GM19025 (cell line): ENCODE results near the gene RNF150.

Source experiments
- ATAC-seq: cut with Tn5 transposase; IDR thresholded peaks from one replicate; pipeline ENCODE4 v1.9.1; 2021; ENCODE audit warnings: mild to moderate bottlenecking, low read depth, moderate library complexity; ENCODE audit not compliant: unreplicated experiment

RNF150 gene

DNA sequence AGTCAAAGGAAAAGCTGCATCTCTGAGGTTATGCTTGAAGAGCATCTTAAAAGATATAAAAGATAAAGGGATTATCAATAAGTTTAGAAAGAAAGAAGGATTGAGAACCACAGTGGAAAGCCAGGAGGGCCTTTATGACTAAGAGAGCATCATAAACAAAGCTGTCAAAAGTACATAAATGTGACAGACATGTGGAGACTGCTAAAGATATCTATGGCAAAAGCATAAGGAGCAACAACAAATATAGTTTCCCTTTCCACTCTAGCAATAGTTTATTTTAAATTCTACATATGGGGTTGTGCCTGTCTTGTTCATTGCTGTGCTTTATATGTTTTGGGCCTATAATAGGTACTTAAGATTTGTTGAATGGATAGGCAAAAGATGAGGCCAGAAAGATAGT is 97.3 kb downstream of the RNF150 start:
- ATAC-seq: no peak

DNA sequence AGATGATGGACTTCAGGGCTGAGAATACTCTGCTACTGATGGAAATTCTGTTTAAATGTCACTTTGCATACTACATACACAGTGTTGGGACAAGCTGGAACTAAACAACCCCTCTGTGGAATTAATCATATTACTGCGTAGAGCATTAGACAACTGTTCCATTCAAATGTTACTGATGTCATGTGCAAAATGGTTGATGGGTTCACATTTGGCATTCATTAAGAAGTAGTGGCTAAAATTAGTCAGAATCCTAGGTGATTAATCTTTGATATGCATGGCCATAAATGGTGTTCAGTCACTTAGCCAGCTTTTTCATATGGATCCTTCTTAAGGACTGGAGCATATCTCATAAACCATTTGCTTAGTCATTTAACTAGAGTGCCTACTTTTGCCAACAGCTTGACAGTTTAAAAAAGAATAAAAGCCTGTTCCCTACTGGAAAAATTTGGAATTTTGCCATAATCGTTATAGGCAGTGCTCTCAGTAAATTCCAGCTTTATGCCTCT is 105.2 kb downstream of the RNF150 start:
- no peak for ATAC-seq

DNA sequence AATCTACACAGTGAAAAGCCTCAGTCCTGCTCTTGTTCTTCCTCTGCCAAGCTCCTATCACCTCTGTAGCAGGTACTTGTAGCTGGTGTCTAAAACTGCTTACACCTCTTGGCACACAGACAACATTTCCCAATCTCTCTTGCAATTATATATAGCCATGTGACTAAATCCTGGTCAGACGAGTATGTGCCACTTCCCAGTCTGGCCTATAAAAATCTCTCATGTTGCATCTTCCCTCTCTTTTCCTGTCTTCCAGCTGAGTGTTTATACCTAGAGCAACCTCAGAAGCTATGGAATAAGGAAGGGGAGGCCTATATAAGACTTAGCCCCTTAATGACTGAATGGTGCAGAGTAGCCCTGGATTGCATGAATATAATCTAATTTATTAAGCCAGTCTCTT is 105.8 kb downstream of the RNF150 start:
- no peak for ATAC-seq

DNA sequence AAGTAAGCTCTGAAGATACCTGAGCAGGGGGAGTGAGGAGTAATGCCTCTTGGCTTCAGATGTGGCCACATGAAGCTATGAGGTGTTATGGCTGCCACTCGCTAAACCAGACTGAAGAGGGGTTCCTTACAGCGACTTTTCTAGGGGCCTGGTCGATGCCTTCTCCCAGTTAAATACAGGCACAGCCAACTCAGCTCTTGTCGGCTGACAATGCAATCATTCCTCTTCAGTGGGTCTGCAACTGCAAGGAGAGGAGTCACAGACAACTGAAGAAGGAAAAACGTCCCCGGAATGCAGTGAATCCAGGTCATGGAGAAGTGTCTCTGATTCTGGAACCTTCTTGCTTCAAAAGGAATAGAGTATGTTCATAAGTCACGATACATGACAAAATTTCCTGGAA is 106.4 kb downstream of the RNF150 start:
- no peak for ATAC-seq

DNA sequence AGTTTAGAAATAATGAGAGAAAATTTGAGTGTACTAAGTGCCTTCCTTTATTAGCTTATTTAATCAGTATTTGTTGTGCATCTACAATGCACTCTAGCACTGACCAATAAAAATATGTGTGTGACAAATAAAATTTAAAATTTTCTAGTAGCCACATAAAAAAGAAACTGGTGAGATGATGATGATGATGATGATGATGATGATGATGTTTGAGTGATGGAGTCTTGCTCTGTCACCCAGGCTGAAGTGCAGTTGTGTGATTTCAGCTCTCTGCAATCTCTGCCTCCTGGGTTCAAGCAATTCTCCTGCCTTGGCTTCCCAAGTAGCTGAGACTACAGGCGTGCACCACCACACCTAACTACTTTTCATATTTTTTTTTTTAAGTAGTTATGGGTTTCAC is 110.2 kb downstream of the RNF150 start:
- ATAC-seq: no peak

DNA sequence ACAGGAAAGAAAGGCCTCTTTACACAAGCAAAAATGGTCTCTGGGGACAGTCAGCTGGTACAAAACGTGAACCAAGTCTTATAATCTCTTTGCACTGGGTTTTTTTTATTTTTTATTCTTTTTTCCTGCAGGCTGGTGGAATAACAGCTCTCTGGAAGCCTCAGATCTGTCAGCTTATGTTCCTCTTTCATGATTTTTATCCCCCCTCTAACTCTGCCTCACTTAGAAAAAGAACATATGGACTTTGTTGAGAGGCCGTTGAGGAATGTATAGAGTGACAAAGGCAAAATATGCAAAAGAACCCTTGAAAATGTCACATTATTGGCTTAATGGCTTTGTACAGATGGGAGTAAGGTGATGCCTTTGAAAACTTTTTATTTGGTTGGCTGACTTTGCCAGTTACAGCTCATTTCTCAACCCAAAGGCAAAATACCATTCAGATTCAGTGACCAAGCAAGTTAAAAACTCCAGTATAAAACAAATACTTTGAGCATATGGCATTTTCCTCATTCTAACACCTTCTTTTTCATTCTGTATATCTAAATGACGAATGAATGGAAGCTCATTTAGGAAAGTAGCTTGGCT is 111.1 kb downstream of the RNF150 start:
- no peak for ATAC-seq

DNA sequence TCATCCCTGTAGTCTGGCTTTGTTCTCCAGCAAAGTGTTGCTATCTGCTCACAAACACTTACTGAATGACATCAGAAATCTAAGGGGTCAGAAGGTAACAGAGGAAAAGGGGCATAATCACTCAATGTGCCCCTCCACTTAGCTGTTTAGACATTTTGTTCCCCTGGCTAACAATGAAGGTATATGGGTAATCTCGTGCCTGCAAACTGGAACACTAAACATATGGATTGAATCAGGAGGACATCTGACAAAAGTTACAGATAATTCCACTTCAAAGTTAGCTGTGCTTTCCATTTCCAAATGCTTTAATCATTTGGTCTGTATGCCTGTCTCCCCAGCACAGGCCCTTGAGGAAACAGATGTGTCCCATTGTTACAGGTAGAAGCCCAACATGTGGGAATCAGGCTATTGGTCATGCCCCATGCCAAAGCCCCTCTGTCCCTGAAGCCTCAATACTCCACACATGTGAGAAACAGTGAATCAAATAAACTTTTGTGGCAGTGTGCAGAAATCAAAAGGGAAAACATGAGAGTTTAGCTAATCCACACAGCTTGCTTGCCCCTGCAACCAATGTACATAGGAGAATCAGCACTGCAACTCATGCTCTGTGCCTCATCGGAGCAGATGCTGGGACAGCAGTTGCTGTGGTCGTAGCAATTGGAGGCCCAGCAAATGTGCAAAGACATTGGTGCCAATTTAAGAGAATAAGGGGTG is 111.7 kb downstream of the RNF150 start:
- ATAC-seq: no peak

DNA sequence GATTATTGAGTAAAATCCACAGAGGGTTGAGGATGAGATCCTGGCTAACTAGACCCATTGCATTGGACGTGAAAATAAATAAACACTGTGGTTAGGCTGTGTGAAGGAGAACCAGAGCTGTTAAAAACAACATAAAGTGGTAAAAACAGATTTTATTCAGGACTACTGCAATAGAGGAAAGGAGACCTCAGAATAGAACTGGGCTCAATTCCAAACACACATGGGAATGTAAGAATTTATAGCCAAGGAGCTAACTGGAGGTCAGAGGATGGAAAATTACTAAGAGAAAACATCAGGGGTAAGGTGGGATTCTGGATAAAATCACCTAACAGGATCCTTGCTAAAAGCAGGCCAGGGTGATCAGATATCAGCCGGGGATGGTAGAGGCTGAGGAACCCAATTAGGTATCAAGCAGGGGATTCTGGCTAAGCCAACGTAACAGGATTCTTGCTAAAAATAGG is 112.4 kb downstream of the RNF150 start:
- no peak for ATAC-seq

DNA sequence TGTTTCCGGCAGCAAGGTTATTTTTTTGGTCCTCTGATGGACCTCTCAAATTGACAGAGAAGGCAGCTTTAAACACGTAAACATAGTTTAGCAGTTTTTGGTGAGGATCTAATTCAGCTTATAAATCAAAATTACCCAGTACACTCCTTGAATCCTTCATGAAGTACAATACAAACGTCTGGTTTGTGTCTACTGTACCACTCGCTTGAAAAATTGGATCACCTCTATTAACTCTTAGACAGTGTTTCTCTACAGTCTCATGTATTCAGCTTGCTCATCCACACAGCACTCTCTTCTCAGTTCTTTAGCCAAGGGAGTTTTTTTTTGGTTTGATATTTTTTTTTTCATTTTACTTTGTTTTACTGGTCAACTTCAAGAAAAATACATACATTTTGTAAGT is 113.5 kb downstream of the RNF150 start:
- ATAC-seq: no peak

DNA sequence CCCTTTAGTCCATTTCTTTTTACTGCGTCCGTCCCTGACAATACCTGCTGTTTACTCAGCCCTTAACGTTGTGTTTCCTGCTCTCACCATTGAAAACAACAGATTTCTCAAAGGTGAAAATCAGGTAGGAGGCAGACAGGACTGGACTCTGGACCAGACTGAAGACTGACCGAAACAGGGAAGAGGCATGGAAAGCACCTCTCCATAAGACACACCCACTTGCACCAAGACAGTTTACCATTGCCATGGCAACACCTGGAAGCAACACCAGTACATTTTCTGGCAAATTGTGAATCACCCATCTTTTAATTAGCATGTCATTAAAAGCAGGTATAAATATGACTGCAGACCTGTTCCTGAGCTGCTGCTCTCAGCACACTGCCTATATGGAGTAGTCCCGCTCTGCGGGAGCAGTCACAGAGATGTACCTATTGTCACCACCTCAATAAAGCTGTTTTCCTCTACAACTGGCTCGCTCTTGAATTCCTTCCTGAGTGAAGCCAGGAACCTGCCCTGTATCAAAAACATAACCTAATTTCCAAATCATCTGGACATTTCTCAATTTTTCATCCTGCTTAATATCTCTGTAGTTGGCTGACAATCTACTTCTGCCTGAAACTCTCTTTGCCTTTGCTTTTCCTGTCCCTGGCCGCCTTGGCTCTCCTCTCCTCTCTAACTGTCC is 117.0 kb downstream of the RNF150 start:
- no peak for ATAC-seq

DNA sequence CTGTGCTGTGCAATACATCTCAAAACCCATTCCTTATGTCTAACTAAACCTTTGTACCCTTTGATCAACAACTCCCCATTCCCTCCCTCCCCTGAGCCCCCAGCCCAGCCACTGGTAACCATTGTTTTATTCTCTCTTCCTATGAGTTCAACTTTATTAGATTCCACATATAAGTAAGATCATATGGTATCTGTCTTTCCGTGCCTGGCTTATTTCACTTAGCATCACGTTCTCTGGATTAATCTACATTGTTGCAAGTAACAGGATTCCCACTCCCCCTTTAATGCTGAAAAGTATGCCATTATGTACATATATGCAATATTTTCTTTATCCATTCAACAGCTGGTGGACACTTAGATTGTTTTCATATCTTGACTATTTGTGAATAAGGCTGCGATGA is 119.4 kb downstream of the RNF150 start:
- ATAC-seq: no peak

DNA sequence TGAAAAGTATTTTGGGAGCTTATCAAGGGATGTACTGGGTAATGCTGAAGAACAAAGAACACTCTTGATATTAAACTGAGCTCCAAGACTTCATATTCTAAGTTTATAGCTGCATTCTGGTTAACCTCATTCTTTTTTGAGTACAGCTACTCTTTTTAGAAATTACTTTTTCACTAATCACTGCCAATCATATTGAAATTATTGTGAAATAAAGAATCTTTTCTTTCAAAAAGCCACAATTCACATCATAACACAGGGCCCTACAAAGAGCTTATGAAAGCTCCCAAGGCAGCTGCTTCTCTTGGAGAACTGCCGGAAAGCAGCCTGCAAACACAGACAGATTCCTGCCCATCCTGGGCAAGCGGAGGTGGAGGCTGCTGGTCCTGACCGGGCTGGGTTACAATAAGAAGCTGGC is 121.4 kb downstream of the RNF150 start:
- no peak for ATAC-seq

DNA sequence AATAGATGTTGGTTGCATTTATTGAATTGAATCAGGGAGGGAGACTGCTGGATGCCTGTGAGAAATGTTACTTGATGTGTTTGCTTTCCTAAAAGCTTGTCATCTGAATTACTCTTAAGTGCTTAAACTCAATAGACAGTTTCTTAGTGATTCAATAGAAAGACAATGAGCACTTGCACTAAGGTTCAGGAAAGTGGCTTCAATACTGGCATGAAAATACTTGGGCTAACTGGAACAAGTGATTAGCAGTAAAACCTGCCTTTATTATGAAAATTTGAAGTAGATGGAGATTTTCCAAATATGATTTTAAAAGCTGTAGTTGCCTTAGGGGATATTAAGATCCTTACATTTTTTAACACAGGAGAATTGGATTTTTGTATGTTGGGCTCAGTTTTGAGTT is 123.3 kb downstream of the RNF150 start:
- no peak for ATAC-seq

DNA sequence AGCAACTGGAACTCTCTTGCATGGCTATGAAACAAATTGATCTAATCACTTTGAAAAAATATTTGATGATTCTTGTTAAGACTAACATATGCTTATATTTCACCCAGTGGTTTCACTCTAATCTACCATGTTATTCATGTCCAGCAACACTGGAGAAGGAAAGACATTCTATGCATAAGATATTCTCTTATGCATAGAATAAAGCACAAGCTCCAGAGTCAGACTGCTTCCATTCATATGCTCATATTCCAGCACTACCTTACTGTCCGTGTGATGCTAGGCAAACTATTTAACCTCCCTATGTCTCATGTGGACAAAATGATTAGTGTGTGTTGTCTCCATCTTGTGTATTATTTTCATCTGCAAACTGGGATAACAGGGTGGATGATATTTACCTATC is 124.1 kb downstream of the RNF150 start:
- ATAC-seq: no peak

DNA sequence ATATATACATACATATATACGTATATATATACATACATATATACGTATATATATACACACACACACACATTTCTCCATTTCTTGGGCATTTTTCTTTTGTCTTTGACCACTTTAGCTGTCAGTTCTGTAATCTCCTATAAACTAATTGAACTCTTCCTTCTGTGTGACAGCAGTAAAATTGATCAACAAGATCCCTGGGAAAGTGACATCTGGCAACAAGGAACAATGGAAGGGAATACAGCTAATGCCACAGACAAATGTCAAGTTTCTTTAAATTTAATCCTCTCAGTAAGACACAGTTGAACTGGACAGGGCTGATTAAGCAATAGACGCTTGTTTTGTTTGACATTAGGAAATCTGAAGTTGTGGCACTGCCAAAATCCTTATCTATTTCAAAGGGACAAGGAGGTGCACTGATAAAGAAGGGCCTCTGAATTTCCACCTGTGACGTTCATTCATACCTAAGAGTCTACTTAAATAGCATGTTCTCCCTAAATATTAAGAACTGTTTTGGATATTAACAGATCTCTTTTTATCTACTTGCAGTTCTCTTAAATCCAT is 126.9 kb downstream of the RNF150 start:
- no peak for ATAC-seq

DNA sequence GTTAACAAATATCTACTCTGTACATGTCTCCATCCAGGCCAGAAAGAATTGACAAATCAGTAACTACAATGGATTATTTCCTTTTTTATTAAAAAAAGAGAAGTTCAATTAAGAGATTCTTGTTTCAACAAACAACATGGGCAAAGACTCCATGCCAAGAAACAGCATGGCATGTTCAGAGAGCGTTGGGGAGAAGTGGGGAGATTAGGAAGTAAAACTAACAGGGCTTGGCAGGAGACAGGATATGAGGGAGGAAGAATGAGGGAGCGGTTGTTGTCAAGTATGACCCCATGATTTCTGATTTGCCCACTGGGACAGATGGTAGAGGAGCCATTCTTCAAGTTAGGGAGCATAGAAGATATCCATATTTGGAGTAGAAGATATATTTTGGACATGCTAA is 128.4 kb downstream of the RNF150 start:
- ATAC-seq: no peak

DNA sequence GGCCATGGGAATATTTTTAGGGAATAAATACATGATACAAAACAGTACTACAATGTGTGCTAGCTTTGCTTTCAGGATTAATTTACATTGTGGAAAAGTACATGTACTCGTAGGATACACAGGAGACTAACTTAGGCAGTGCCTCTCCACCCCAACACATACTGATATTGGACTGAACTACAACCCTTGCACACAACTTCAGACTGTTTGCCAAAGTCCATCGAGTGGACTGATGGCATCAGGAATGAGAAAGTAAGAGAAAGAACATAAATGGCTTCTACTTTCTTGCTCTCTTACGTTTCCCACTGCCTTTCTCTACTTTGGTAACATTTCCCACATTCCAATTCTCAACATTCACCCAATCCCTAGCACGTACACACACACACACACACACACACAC is 130.1 kb downstream of the RNF150 start:
- ATAC-seq: no peak

DNA sequence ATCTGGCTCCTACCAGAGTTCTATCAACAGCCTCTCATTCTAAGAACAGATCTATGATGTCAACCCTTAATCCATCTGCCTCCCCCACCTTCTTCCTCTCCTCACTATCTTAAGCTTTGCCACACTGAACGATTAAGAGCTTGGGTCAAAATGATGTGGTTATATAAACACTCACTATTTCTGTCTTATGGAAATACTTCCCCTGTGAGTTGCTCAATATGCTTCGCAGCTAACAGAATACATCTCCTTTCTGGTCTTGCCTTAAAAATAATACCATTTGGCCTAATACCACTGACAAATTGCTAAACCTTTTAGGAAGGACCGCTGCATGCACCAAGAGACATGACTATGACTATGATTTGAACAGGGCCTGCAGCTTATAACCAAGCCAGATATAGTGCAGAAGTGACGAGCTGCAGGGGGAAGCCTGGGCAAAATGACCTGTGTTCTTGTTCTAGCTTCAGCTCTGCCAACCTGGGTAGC is 130.9 kb downstream of the RNF150 start:
- no peak for ATAC-seq

DNA sequence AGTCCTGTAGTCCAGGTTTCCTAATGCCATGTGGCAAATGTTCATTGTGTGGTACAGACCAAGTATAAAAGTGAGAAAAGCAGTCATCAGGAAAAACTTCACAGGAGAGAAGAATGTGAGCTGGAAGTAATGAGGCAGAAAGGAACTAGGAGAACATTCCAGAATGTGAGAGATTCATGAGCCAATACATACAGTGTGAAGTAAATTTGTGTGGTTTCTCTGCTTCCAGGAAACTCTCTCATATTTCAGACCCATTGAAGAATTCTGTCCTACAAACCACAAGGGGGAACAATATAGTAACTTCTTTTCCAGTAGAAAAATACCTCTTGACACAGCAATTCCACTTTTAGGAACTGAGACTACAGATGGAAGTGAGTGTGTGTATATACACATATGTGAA is 136.5 kb downstream of the RNF150 start:
- no peak for ATAC-seq

DNA sequence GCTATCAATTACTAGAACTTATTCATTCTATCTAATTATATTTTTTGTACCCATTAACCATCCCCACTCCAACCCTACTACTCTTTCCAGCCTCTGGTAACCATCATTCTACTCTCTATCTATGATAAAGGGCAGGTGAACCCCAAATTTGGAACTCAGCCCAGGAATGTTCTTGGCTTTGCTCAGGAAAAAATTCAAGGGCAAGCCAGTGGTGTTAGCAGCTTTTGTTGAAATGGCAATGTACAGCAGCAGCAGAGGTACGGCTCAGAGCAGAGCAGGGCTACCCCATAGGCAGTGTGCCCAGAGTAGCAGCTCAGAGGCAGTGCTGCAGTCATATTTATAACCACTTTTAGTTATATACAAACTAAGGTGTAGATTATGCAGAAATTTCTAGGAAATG is 138.2 kb downstream of the RNF150 start:
- ATAC-seq: no peak

DNA sequence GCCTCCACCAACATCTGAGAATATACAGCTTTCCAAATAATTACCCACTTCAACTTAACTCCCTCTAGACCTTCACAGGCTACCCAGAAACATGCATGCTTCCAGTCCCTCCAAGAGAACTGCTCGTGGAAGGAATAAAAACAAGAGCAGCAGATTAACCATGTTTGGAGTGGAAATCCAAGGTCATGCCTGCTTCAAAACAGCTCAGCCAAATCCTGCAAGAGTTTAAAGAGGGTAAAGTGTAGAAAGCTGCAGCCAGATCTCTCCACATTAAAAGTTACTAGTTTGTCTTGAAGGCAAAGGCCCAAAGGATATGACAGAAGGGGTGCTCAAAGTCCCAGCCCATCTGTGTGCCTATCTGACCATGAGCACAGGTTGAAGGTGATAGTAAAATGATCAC is 139.3 kb downstream of the RNF150 start:
- ATAC-seq: no peak
